Ovary (tissue), 9 donors: Measurements from ENCODE around the gene HSPA8. TPM values are rescaled to one million over a fixed set of nuclear protein-coding genes. Genes with fewer than 3 reads are reported as not detected.

Source experiments
- DNase-seq, 5 donors: peaks; one replicate each; pipeline ENCODE4 v3.0.0-alpha.2; 2019 to 2020
- H3K27ac ChIP-seq, 2 donors: fragments of 200-600 bp; one replicate each; pipeline versions ENCODE4 v1.5.1 to v1.8.0; 2019 to 2022
- H3K27me3 ChIP-seq: fragments of 200-600 bp; one replicate; pipeline ENCODE4 v1.8.0; 2022
- H3K36me3 ChIP-seq: fragments of 200-600 bp; sonication (generic); one replicate; pipeline ENCODE4 v1.5.1; 2019
- H3K4me1 ChIP-seq: one replicate; pipeline ENCODE4 v1.8.1; 2013; ENCODE audit warnings: mild to moderate bottlenecking, moderate library complexity; ENCODE audit not compliant: insufficient read depth
- H3K4me3 ChIP-seq: fragments of 200-600 bp; sonication (generic); one replicate; pipeline ENCODE4 v1.5.1; 2017
- H3K9me3 ChIP-seq, 2 donors: fragments of 200-600 bp in 1 of 2; sonication (generic) in 1 of 2; one replicate each; pipeline versions ENCODE4 v1.5.1 to v1.8.1; 2013 to 2019; ENCODE audit warnings: mild to moderate bottlenecking in 1 of 2, moderate library complexity in 1 of 2
- CTCF ChIP-seq, 3 donors: fragments of 450-650 bp in 2 of 3; fragments of 200-600 bp in 1 of 3; IDR thresholded peaks; one replicate each; pipeline versions ENCODE4 v1.5.1 to v1.8.0; 2016 to 2022; ENCODE audit warnings: antibody characterized with exemption in 3 of 3, mild to moderate bottlenecking in 1 of 3
- EP300 ChIP-seq: sonication (generic); formaldehyde crosslinking; IDR thresholded peaks from one replicate; pipeline ENCODE4 v1.6.1; 2017; ENCODE audit warnings: antibody characterized with exemption
- POLR2A ChIP-seq: fragments of 450-650 bp; IDR thresholded peaks from one replicate; pipeline ENCODE4 v1.6.1; 2017; ENCODE audit warnings: antibody characterized with exemption, mild to moderate bottlenecking, moderate library complexity
- WGBS, 3 donors: extraction: QIAGEN DNeasy Blood & Tissue Kit in 1 of 3; methylation state at CpG; one replicate each; pipeline versions ENCODE4 v1.1.5 to v1.1.7; 2013 to 2017; 5-methylcytosine and 5-hydroxymethylcytosine counted together
- intact Hi-C, 4 donors: fragments of 100-400 bp; cut with DNase I; formaldehyde crosslinking; loops; one replicate each; pipeline versions ENCODE4 v1.11.0 to v1.15.1; 2022 to 2023
- polyA plus RNA-seq, 2 donors: library from polyadenylated mRNA; stranded (reverse); fragments of 200-250 nt in 1 of 2; fragments of 350-450 nt in 1 of 2; fragmentation: Illumina TruSeq in 1 of 2; extraction: RNeasy Lipid Tissue Mini Kit (QIAGEN cat#74804) in 1 of 2; gene quantifications; one replicate each; pipeline ENCODE4 v1.2.3, GENCODE V29; 2013 to 2014
- total RNA-seq, 7 donors: library from RNA; depleted of rRNA in 2 of 7; stranded (reverse); fragments of >200 nt in 2 of 7; fragmentation: NEBNext Ultra II Directional in 3 of 7; extraction: Animal tissue kit (Norgen Biotek cat#: 25700) in 3 of 7; gene quantifications; one replicate each; pipeline versions ENCODE4 v1.1.0 to v1.2.4, GENCODE V29; 2016 to 2023
- donor health status: DM: no; HTN: no; CAD: no; lungs with moderate emphysema.
- donor health status: DM: no; HTN: no; CAD: no.
- donor health status: Bipolar disorder and iron deficiency.
- donor health status: DM: yes; HTN: yes; CAD: no.
- donor health status: DM: no; HTN: no; CAD: no.
- donor health status: DM: yes; HTN: yes; CAD: no.

Gene HSPA8
- total and polyA plus RNA-seq, 9 donors: 289 to 1,795 (median 747) TPM

DNA sequence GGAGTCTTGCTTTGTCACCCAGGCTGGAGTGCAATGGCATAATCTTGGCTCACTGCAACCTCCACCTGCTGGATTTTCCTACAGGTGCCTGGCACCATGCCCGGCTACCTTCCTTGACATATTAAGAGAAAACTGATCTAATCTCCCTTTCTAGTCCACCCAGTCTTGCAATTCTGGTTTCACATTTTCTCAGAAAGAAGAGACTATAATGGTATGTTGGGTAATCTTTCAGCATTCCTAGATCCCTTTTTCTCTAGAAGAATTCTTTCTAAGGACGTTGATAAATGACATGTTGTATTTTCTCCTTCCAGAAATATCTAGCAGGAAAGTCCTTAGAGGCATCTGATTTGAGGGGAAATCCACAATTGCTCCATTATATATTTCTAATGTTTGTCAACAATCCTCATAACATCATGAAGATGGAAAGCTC, 10.4 kb upstream of the HSPA8 start:
- Histone ChIP-seq H3K27ac (no peak overlapping the region), H3K4me1 (no peaks in the 10 kb centered on the region), H3K27me3 (no peaks in the 10 kb centered on the region), H3K9me3 (no peaks in the 10 kb centered on the region), H3K36me3 (no peaks in the 10 kb centered on the region), H3K4me3 (no peak overlapping the region)
- intact Hi-C loops: no loop called here
- no peak for DNase-seq
- 67 to 74% (median 69%) methylated on average over 2 of the region's 2 CpGs for WGBS, 3 donors
- TF ChIP-seq EP300: no peak
- no peak for TF ChIP-seq CTCF (IDR thresholded peaks at IDR 0.05)
- no peak for TF ChIP-seq POLR2A

DNA sequence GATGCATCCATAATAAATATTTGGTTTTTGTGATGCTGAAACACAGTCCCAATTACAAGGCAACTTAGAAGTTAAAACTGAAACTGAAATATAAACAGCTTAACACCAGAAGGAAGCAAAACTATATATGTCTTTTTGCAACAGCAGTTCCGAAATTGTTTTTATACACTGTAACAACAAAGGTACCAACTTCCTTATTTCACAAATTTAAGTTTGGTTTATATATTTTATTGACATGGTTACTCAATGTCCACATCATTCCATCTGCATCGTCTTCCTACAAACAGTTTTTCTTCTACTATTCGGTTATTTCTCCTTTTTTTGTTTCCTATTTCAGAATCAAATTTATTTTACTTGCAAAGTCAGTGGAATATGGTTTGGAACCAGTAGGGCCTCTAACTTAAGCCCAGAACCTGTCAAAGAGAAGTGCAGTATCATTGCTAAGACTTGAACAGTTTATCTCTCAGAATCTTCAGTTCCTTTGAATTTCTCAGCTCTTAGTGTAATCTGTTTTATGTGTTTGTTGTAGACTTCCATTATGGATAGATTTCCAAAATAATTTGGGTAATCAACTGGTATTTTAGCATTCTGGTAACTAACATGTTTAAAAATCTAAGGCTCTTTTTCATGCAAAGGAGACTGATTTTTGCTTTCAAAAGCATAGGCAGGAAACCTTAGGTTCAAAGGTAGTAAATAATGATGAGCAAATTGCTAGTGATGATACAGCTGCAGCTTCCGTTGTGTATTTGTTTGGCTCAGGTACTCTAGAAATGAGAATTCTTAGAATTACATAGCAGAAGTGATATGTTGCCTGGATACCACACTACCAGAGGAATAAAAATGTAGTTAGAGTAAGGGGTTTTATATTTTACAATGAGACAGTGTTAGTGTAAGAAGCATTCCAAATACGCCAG, 8.2 kb upstream of the HSPA8 start:
- Histone ChIP-seq H3K9me3 (no peaks in the 10 kb centered on the region), H3K27me3 (no peaks in the 10 kb centered on the region), H3K36me3 (no peaks in the 10 kb centered on the region), H3K27ac (no peak overlapping the region), H3K4me3 (no peak overlapping the region), H3K4me1 (no peaks in the 10 kb centered on the region)
- WGBS, 3 donors: 32 to 36% (median 34%) methylated on average over 5 of the region's 5 CpGs
- TF ChIP-seq CTCF (IDR thresholded peaks at IDR 0.05): no peak
- no peak for TF ChIP-seq EP300
- TF ChIP-seq POLR2A: no peak
- DNase-seq: no peak
- intact Hi-C loops: loop anchor here in 1 of 4 donors (10.0 kb wide), 1 partner anchor 865 kb away; no protein-coding TSS in a partner anchor

GRCh38 chr11:123065621-123066020, 3.7 kb upstream of the HSPA8 start:
- no peak for DNase-seq
- H3K36me3 ChIP-seq: no peaks in the 10 kb centered on the region
- peaks cover 4% of the 10 kb centered on the region for H3K4me1 ChIP-seq
- no peak overlapping the region for H3K27ac ChIP-seq
- TF ChIP-seq POLR2A (no peak), CTCF (IDR thresholded peaks at IDR 0.05) (no peak), EP300 (no peak)
- no peaks in the 10 kb centered on the region for H3K9me3 ChIP-seq
- WGBS, 3 donors: 84 to 90% (median 88%) methylated on average over 2 of the region's 2 CpGs
- no peaks in the 10 kb centered on the region for H3K27me3 ChIP-seq
- H3K4me3 ChIP-seq: no peak overlapping the region
- intact Hi-C loops: loop anchor here in 1 of 4 donors (10.0 kb wide), 1 partner anchor 861 kb away; no protein-coding TSS in a partner anchor

DNA sequence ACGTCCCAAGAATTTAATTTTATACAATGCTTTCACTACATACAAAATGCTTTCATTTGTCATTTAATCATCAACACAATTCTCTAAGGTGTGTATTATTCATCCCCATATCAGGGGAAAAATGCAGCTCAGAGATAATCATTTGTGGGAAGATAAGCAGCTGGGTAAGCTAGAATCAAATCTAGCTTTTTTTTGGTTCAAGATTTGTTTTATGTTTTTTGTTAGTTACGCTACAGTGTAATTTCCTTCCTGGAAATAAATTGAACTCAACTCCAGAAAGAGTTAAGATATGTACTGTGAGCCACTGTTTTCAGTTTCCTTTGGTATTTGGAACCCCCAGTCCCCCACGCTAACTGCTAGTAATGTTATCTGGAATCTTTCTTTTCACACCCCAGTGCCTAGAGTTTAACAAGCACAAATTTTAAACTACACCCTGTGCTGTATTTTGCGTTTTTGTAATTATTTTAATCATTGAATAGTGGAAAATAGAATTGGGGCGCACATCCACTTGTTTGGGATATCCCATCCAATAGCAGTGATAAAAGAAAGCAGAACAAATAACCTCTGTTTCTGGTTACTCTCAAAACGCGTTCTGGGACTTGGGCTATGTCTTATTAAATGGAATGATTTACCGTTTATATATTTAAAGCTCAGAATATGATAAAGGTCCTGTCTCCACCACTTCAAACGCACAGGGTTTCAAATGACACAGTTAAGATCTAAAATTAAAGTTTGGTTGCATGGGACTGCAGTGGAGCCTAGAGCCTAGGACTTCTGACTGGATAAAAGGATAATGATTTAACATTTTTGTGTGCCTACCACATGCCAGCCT, 2.1 kb upstream of the HSPA8 start:
- Histone ChIP-seq H3K4me1 (peaks cover 8% of the 10 kb centered on the region), H3K9me3 (no peaks in the 10 kb centered on the region), H3K27ac (peak overlapping the region; percentile 95 to 96), H3K36me3 (no peaks in the 10 kb centered on the region), H3K4me3 (peak overlapping the region; percentile 89), H3K27me3 (no peaks in the 10 kb centered on the region)
- TF ChIP-seq POLR2A (no peak), CTCF (IDR thresholded peaks at IDR 0.05) (no peak), EP300 (no peak)
- intact Hi-C loops: loop anchor here in 1 of 4 donors (5.0 to 10.0 kb wide), 2 partner anchors 38 to 859 kb away; no protein-coding TSS in a partner anchor
- 1 to 8% (median 2%) methylated on average over 9 of the region's 9 CpGs for WGBS, 3 donors
- no peak for DNase-seq
